ENCODE measurements around the gene BMP8B. TPM values are rescaled to one million over a fixed set of nuclear protein-coding genes. Genes with fewer than 3 reads are reported as not detected.

Gene BMP8B
- total RNA-seq, 3 donors from 2014 or later (not counting 1 experiment from before 2014, with no cell fraction given) = 2.8 to 4.3 (median 3.6) TPM

DNA sequence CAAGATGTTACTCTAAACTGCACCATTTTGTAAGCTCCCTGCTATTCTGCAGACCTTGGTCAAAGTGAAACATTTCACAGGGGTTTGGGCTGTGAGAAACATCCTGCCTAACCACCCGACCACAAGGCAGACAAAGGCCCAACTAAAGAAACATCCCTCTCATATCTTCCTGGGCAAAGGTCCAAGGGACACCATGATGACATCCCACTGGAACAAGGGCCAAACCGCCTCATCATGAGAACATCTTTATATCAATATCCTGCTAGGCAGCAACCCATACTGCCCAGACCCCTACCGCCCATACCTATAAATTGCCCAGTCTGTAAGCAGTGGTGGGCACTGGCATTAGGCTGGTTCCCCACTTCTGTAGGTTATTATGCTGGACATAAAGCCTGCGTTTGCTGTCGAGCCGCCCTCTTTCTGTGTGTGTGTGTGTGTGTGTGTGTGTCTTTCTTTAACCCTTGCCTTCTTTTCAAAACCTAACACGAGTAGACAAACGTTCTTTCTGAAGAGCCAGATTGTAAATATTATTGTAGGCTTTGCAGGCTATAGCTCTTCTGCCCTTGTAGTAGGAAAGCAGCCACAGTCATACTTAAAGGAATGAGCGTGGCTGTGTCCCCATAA is 51.0 kb downstream of the BMP8B start:
- Mint-ChIP-seq H3K4me1 (peaks cover 42% of the 10 kb centered on the region in 2 donors), H3K27me3 (ENCODE audit: low read depth in 2 of 2) (peaks cover 0 to 8% of the 10 kb centered on the region in 2 donors), H3K9me3 (peaks cover 2 to 5% of the 10 kb centered on the region in 2 donors), H3K27ac (peak overlapping the region; percentile 85 to 96), H3K4me3 (peak overlapping the region; percentile 91), H3K36me3 (peaks cover 10% of the 10 kb centered on the region)
- TF ChIP-seq, protein P1, sequence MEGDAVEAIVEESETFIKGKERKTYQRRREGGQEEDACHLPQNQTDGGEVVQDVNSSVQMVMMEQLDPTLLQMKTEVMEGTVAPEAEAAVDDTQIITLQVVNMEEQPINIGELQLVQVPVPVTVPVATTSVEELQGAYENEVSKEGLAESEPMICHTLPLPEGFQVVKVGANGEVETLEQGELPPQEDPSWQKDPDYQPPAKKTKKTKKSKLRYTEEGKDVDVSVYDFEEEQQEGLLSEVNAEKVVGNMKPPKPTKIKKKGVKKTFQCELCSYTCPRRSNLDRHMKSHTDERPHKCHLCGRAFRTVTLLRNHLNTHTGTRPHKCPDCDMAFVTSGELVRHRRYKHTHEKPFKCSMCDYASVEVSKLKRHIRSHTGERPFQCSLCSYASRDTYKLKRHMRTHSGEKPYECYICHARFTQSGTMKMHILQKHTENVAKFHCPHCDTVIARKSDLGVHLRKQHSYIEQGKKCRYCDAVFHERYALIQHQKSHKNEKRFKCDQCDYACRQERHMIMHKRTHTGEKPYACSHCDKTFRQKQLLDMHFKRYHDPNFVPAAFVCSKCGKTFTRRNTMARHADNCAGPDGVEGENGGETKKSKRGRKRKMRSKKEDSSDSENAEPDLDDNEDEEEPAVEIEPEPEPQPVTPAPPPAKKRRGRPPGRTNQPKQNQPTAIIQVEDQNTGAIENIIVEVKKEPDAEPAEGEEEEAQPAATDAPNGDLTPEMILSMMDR (IDR thresholded peaks at IDR 0.05) = no peak
- H3K27ac ChIP-seq (ENCODE audit: low read length) = peak overlapping the region; percentile 36
- intact Hi-C loops (cut with micrococcal nuclease) = no loop called here
- DNase-seq (peak; percentile 34 to 43), ATAC-seq (peak; percentile 39 to 49 (median 46))
- no peaks in the 10 kb centered on the region for H3K9me3 ChIP-seq (ENCODE audit: control insufficient read depth, insufficient read depth, low read length)
- peaks cover 25% of the 10 kb centered on the region for H3K36me3 ChIP-seq (ENCODE audit: control insufficient read depth, insufficient read depth, low read length)
- H3K4me1 ChIP-seq (ENCODE audit: control insufficient read depth, insufficient read depth, low read length) = peaks cover 38% of the 10 kb centered on the region
- 60% methylated on average over 4 of the region's 9 CpGs for WGBS (ENCODE audit: insufficient coverage)
- H3K4me3 ChIP-seq (ENCODE audit: low read length) = no peak overlapping the region
- H3K27me3 ChIP-seq (ENCODE audit: control insufficient read depth, insufficient read depth, low read length) = no peaks in the 10 kb centered on the region

DNA sequence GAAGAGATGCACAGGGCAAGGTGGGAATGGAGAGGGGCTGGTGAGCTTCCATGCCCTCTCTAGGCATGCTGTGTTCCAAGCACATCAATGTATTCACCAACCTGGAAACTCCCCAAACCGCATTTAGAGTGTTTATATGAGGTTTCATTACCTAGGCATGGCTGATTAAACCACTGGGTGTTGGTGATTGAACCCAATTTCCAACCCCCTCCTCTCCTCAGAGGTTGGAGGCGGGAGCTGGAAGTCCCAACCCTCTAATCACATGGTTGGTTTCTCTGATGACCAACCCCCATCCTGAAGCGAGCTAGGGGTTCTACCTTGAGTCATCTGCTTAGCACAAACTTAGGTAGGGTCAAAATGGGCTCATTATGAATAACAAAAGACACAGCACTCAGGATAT is 52.9 kb downstream of the BMP8B start:
- Mint-ChIP-seq H3K27ac (peak overlapping the region; percentile 85 to 96), H3K4me1 (peaks cover 34 to 42% of the 10 kb centered on the region in 2 donors), H3K9me3 (peaks cover 2 to 5% of the 10 kb centered on the region in 2 donors), H3K27me3 (ENCODE audit: low read depth in 2 of 2) (peaks cover 4 to 12% of the 10 kb centered on the region in 2 donors), H3K36me3 (no peaks in the 10 kb centered on the region), H3K4me3 (no peak overlapping the region)
- Histone ChIP-seq H3K27ac (ENCODE audit: low read length) (no peak overlapping the region), H3K9me3 (ENCODE audit: control insufficient read depth, insufficient read depth, low read length) (no peaks in the 10 kb centered on the region), H3K27me3 (ENCODE audit: control insufficient read depth, insufficient read depth, low read length) (no peaks in the 10 kb centered on the region), H3K4me3 (ENCODE audit: low read length) (no peak overlapping the region), H3K4me1 (ENCODE audit: control insufficient read depth, insufficient read depth, low read length) (peaks cover 38% of the 10 kb centered on the region), H3K36me3 (ENCODE audit: control insufficient read depth, insufficient read depth, low read length) (peaks cover 9% of the 10 kb centered on the region)
- ATAC-seq = no peak
- no peak for DNase-seq
- intact Hi-C loops (cut with micrococcal nuclease) = no loop called here
- TF ChIP-seq, protein P1 (IDR thresholded peaks at IDR 0.05) = no peak
- 78% methylated on average over 2 of the region's 3 CpGs for WGBS (ENCODE audit: insufficient coverage)

DNA sequence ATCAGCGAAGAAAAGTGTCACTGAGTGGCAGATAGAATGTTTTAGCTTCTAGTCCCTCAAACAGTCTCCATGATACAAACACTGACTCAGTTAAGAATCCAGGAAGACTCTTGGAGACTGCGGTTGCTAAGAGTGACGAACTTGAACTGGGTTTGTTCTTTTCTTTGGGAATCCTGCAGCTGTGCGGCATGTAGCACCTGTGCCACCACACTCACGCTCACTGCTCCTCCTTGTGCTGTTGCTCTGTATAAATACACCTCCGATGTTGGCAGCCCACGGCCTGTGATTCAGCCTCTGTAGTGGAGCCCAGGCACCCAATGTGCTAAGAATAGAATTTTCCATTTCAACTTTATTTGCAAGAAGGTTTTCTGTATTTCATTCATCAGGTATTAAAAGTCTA is 55.5 kb downstream of the BMP8B start:
- ATAC-seq (no peak), DNase-seq (no peak)
- Mint-ChIP-seq H3K4me3 (no peak overlapping the region), H3K27me3 (ENCODE audit: low read depth in 2 of 2) (peaks cover 26 to 36% of the 10 kb centered on the region in 2 donors), H3K9me3 (peaks cover 2 to 5% of the 10 kb centered on the region in 2 donors), H3K36me3 (no peaks in the 10 kb centered on the region), H3K27ac (no peak overlapping the region), H3K4me1 (peaks cover 31 to 35% of the 10 kb centered on the region in 2 donors)
- no peaks in the 10 kb centered on the region for H3K36me3 ChIP-seq (ENCODE audit: control insufficient read depth, insufficient read depth, low read length)
- 80% methylated on average over 7 of the region's 7 CpGs for WGBS (ENCODE audit: insufficient coverage)
- no peaks in the 10 kb centered on the region for H3K9me3 ChIP-seq (ENCODE audit: control insufficient read depth, insufficient read depth, low read length)
- peaks cover 21% of the 10 kb centered on the region for H3K4me1 ChIP-seq (ENCODE audit: control insufficient read depth, insufficient read depth, low read length)
- H3K4me3 ChIP-seq (ENCODE audit: low read length) = no peak overlapping the region
- H3K27me3 ChIP-seq (ENCODE audit: control insufficient read depth, insufficient read depth, low read length) = peaks cover 3% of the 10 kb centered on the region
- TF ChIP-seq, protein P1 (IDR thresholded peaks at IDR 0.05) = no peak
- intact Hi-C loops (cut with micrococcal nuclease) = no loop called here
- H3K27ac ChIP-seq (ENCODE audit: low read length) = no peak overlapping the region

DNA sequence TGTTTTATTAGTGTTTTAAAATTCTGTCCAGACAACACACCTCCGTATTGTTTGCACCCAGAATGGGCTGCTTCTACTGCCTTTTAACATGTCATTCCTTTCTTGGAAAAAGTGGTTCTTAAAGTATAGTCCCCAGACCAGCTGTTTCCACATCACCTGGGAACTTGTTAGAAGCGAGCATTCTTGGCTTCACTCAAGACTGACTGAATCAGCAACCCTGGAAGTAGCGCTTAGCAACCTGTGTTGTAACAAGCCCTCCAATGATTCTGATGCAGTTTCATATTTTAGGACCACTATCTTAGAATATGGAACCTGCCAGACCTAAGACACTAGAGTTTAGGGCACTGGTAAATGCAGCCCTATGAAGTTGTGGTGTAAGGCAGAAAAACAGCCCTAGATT is 55.9 kb downstream of the BMP8B start:
- intact Hi-C loops (cut with micrococcal nuclease) = no loop called here
- Mint-ChIP-seq H3K27me3 (ENCODE audit: low read depth in 2 of 2) (peaks cover 31 to 41% of the 10 kb centered on the region in 2 donors), H3K27ac (no peak overlapping the region), H3K36me3 (no peaks in the 10 kb centered on the region), H3K4me1 (peaks cover 30 to 35% of the 10 kb centered on the region in 2 donors), H3K9me3 (peaks cover 2 to 5% of the 10 kb centered on the region in 2 donors), H3K4me3 (no peak overlapping the region)
- peaks cover 16% of the 10 kb centered on the region for H3K4me1 ChIP-seq (ENCODE audit: control insufficient read depth, insufficient read depth, low read length)
- H3K27me3 ChIP-seq (ENCODE audit: control insufficient read depth, insufficient read depth, low read length) = peaks cover 7% of the 10 kb centered on the region
- TF ChIP-seq, protein P1 (IDR thresholded peaks at IDR 0.05) = no peak
- H3K27ac ChIP-seq (ENCODE audit: low read length) = no peak overlapping the region
- ATAC-seq = no peak
- 71% methylated on average over 3 of the region's 3 CpGs for WGBS (ENCODE audit: insufficient coverage)
- H3K9me3 ChIP-seq (ENCODE audit: control insufficient read depth, insufficient read depth, low read length) = no peaks in the 10 kb centered on the region
- no peaks in the 10 kb centered on the region for H3K36me3 ChIP-seq (ENCODE audit: control insufficient read depth, insufficient read depth, low read length)
- no peak overlapping the region for H3K4me3 ChIP-seq (ENCODE audit: low read length)
- DNase-seq = no peak

Measured in natural killer cell (primary cell).